Measurements from ENCODE around the gene SKI.
A peak's percentile ranks its signal among the peaks of the same experiment; 100 is the strongest.

Gene SKI

GRCh38 chr1:2228157-2228594 is at the start of gene SKI:
Gene SKI (plus strand): TSS chr1:2228319. CDS start chr1:2228767, 448 bp downstream.
- peak within 1 kb of the TSS; percentile 90 to 95 for H3K9ac ChIP-seq (ENCODE audit: low read length in 2 of 2)
- no peaks in the 10 kb centered on the region for H3K9me3 ChIP-seq (ENCODE audit: control insufficient read depth in 2 of 2, low read length in 2 of 2)
- peak within 1 kb of the TSS; percentile 81 to 86 for H3K4me3 ChIP-seq (ENCODE audit: low read length in 2 of 2)
- no peaks in the 10 kb centered on the region for H3K27me3 ChIP-seq (ENCODE audit: control insufficient read depth in 1 of 2, insufficient read depth in 2 of 2, low read length in 2 of 2)
- H3K4me1 ChIP-seq (ENCODE audit: control insufficient read depth, insufficient read depth, low read length) = peaks cover 42% of the 10 kb centered on the region
- peak within 1 kb of the TSS; percentile 87 for H3K27ac ChIP-seq (ENCODE audit: low read length)
- H3K36me3 ChIP-seq (ENCODE audit: control insufficient read depth in 2 of 2, insufficient read depth in 2 of 2, low read length in 2 of 2) = no peaks in the 10 kb centered on the region

- no peaks in the 10 kb centered on the region for H3K9me3 ChIP-seq (ENCODE audit: control insufficient read depth in 2 of 2, low read length in 2 of 2)
- peaks cover 5% of the 10 kb centered on the region for H3K4me1 ChIP-seq (ENCODE audit: control insufficient read depth, insufficient read depth, low read length)
- H3K9ac ChIP-seq (ENCODE audit: low read length in 2 of 2) = no peak overlapping the region
- no peak overlapping the region for H3K4me3 ChIP-seq (ENCODE audit: low read length in 2 of 2)
- H3K27ac ChIP-seq (ENCODE audit: low read length) = no peak overlapping the region
- H3K36me3 ChIP-seq (ENCODE audit: control insufficient read depth in 2 of 2, insufficient read depth in 2 of 2, low read length in 2 of 2) = peaks cover 3% of the 10 kb centered on the region in 2 donors
- no peaks in the 10 kb centered on the region for H3K27me3 ChIP-seq (ENCODE audit: control insufficient read depth in 1 of 2, insufficient read depth in 2 of 2, low read length in 2 of 2)
Observed at GRCh38 chr1:2178875-2179274, 49.2 kb upstream of the SKI start.

GRCh38 chr1:2179283-2180013 is 48.7 kb upstream of the SKI start:
- Histone ChIP-seq H3K27ac (ENCODE audit: low read length) (no peak overlapping the region), H3K27me3 (ENCODE audit: control insufficient read depth in 1 of 2, insufficient read depth in 2 of 2, low read length in 2 of 2) (no peaks in the 10 kb centered on the region), H3K4me3 (ENCODE audit: low read length in 2 of 2) (no peak overlapping the region), H3K9ac (ENCODE audit: low read length in 2 of 2) (no peak overlapping the region), H3K4me1 (ENCODE audit: control insufficient read depth, insufficient read depth, low read length) (no peaks in the 10 kb centered on the region), H3K36me3 (ENCODE audit: control insufficient read depth in 2 of 2, insufficient read depth in 2 of 2, low read length in 2 of 2) (peaks cover 3 to 5% of the 10 kb centered on the region in 2 donors), H3K9me3 (ENCODE audit: control insufficient read depth in 2 of 2, low read length in 2 of 2) (no peaks in the 10 kb centered on the region)

GRCh38 chr1:2180297-2181245 is 47.5 kb upstream of the SKI start:
- H3K4me3 ChIP-seq (ENCODE audit: low read length in 2 of 2) = no peak overlapping the region
- no peak overlapping the region for H3K9ac ChIP-seq (ENCODE audit: low read length in 2 of 2)
- H3K27ac ChIP-seq (ENCODE audit: low read length) = no peak overlapping the region
- peaks cover 3 to 7% of the 10 kb centered on the region in 2 donors for H3K36me3 ChIP-seq (ENCODE audit: control insufficient read depth in 2 of 2, insufficient read depth in 2 of 2, low read length in 2 of 2)
- no peaks in the 10 kb centered on the region for H3K9me3 ChIP-seq (ENCODE audit: control insufficient read depth in 2 of 2, low read length in 2 of 2)
- H3K4me1 ChIP-seq (ENCODE audit: control insufficient read depth, insufficient read depth, low read length) = no peaks in the 10 kb centered on the region
- no peaks in the 10 kb centered on the region for H3K27me3 ChIP-seq (ENCODE audit: control insufficient read depth in 1 of 2, insufficient read depth in 2 of 2, low read length in 2 of 2)

GRCh38 chr1:2181271-2181670 is 46.8 kb upstream of the SKI start:
- Histone ChIP-seq H3K4me3 (ENCODE audit: low read length in 2 of 2) (no peak overlapping the region), H3K27ac (ENCODE audit: low read length) (no peak overlapping the region), H3K36me3 (ENCODE audit: control insufficient read depth in 2 of 2, insufficient read depth in 2 of 2, low read length in 2 of 2) (peaks cover 3 to 7% of the 10 kb centered on the region in 2 donors), H3K9me3 (ENCODE audit: control insufficient read depth in 2 of 2, low read length in 2 of 2) (no peaks in the 10 kb centered on the region), H3K4me1 (ENCODE audit: control insufficient read depth, insufficient read depth, low read length) (no peaks in the 10 kb centered on the region), H3K9ac (ENCODE audit: low read length in 2 of 2) (no peak overlapping the region), H3K27me3 (ENCODE audit: control insufficient read depth in 1 of 2, insufficient read depth in 2 of 2, low read length in 2 of 2) (no peaks in the 10 kb centered on the region)

GRCh38 chr1:2181752-2182151 is 46.4 kb upstream of the SKI start:
- peaks cover 3 to 7% of the 10 kb centered on the region in 2 donors for H3K36me3 ChIP-seq (ENCODE audit: control insufficient read depth in 2 of 2, insufficient read depth in 2 of 2, low read length in 2 of 2)
- H3K4me3 ChIP-seq (ENCODE audit: low read length in 2 of 2) = no peak overlapping the region
- H3K27me3 ChIP-seq (ENCODE audit: control insufficient read depth in 1 of 2, insufficient read depth in 2 of 2, low read length in 2 of 2) = no peaks in the 10 kb centered on the region
- no peaks in the 10 kb centered on the region for H3K9me3 ChIP-seq (ENCODE audit: control insufficient read depth in 2 of 2, low read length in 2 of 2)
- no peaks in the 10 kb centered on the region for H3K4me1 ChIP-seq (ENCODE audit: control insufficient read depth, insufficient read depth, low read length)
- H3K27ac ChIP-seq (ENCODE audit: low read length) = no peak overlapping the region
- no peak overlapping the region for H3K9ac ChIP-seq (ENCODE audit: low read length in 2 of 2)

- Histone ChIP-seq H3K27ac (ENCODE audit: low read length) (no peak overlapping the region), H3K4me1 (ENCODE audit: control insufficient read depth, insufficient read depth, low read length) (no peaks in the 10 kb centered on the region), H3K9me3 (ENCODE audit: control insufficient read depth in 2 of 2, low read length in 2 of 2) (no peaks in the 10 kb centered on the region), H3K27me3 (ENCODE audit: control insufficient read depth in 1 of 2, insufficient read depth in 2 of 2, low read length in 2 of 2) (no peaks in the 10 kb centered on the region), H3K9ac (ENCODE audit: low read length in 2 of 2) (no peak overlapping the region), H3K4me3 (ENCODE audit: low read length in 2 of 2) (no peak overlapping the region), H3K36me3 (ENCODE audit: control insufficient read depth in 2 of 2, insufficient read depth in 2 of 2, low read length in 2 of 2) (peaks cover 3 to 7% of the 10 kb centered on the region in 2 donors)
Observed at GRCh38 chr1:2182376-2182775, 45.7 kb upstream of the SKI start.

- peaks cover 3 to 7% of the 10 kb centered on the region in 2 donors for H3K36me3 ChIP-seq (ENCODE audit: control insufficient read depth in 2 of 2, insufficient read depth in 2 of 2, low read length in 2 of 2)
- no peak overlapping the region for H3K9ac ChIP-seq (ENCODE audit: low read length in 2 of 2)
- no peaks in the 10 kb centered on the region for H3K27me3 ChIP-seq (ENCODE audit: control insufficient read depth in 1 of 2, insufficient read depth in 2 of 2, low read length in 2 of 2)
- H3K4me1 ChIP-seq (ENCODE audit: control insufficient read depth, insufficient read depth, low read length) = peaks cover under 1% of the 10 kb centered on the region
- H3K27ac ChIP-seq (ENCODE audit: low read length) = no peak overlapping the region
- no peak overlapping the region for H3K4me3 ChIP-seq (ENCODE audit: low read length in 2 of 2)
- no peaks in the 10 kb centered on the region for H3K9me3 ChIP-seq (ENCODE audit: control insufficient read depth in 2 of 2, low read length in 2 of 2)
Observed at GRCh38 chr1:2183937-2184334, 44.2 kb upstream of the SKI start.

GRCh38 chr1:2184531-2184930 is 43.6 kb upstream of the SKI start:
- Histone ChIP-seq H3K27ac (ENCODE audit: low read length) (no peak overlapping the region), H3K4me1 (ENCODE audit: control insufficient read depth, insufficient read depth, low read length) (peaks cover 4% of the 10 kb centered on the region), H3K9me3 (ENCODE audit: control insufficient read depth in 2 of 2, low read length in 2 of 2) (no peaks in the 10 kb centered on the region), H3K4me3 (ENCODE audit: low read length in 2 of 2) (no peak overlapping the region), H3K36me3 (ENCODE audit: control insufficient read depth in 2 of 2, insufficient read depth in 2 of 2, low read length in 2 of 2) (peaks cover 3 to 7% of the 10 kb centered on the region in 2 donors), H3K27me3 (ENCODE audit: control insufficient read depth in 1 of 2, insufficient read depth in 2 of 2, low read length in 2 of 2) (no peaks in the 10 kb centered on the region), H3K9ac (ENCODE audit: low read length in 2 of 2) (no peak overlapping the region)

GRCh38 chr1:2184934-2185333 is 43.2 kb upstream of the SKI start:
- no peak overlapping the region for H3K9ac ChIP-seq (ENCODE audit: low read length in 2 of 2)
- H3K4me1 ChIP-seq (ENCODE audit: control insufficient read depth, insufficient read depth, low read length) = peaks cover 7% of the 10 kb centered on the region
- no peak overlapping the region for H3K4me3 ChIP-seq (ENCODE audit: low read length in 2 of 2)
- H3K36me3 ChIP-seq (ENCODE audit: control insufficient read depth in 2 of 2, insufficient read depth in 2 of 2, low read length in 2 of 2) = peaks cover 3 to 7% of the 10 kb centered on the region in 2 donors
- H3K27ac ChIP-seq (ENCODE audit: low read length) = no peak overlapping the region
- no peaks in the 10 kb centered on the region for H3K27me3 ChIP-seq (ENCODE audit: control insufficient read depth in 1 of 2, insufficient read depth in 2 of 2, low read length in 2 of 2)
- H3K9me3 ChIP-seq (ENCODE audit: control insufficient read depth in 2 of 2, low read length in 2 of 2) = no peaks in the 10 kb centered on the region
